ENCODE measurements around the gene CHMP6. TPM values are rescaled to one million over a fixed set of nuclear protein-coding genes. Genes with fewer than 3 reads are reported as not detected.

Gene CHMP6
- total RNA-seq, 1 experiment from 2014 or later, result 22.0 TPM

DNA sequence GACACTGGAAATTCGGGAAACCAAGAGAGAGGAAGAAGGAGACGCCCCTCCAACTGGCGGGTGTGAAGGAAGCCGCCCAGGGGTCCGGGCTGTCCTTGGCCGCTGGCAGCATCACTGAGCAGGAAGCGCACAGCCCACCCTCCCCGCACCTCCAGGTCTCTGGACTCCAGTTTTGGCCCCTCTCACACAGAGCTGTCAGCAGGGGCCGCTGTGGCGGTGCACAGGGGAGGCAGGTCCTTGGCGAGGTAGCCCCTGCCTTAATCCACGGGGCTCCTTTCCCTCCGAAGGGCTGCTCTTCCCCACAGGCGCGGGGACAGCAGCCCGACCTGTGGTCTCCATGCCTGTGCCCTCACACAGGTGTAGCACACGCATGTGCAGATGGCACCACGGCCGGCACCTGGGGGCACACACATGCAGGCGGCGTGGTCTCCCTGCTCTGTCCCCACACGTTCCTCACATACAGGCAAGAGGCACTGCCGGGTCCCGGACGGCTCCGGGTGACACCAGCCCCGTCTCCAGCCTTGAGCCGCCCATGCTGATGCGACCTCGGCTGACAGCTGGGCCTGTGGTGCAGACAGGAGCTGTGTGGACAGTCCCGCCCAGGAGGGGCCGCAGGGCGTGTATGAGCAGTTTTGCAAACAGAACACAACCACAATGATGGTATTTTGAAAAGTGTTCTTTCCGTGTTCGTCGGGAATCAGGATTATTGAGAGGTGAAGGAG, 26.6 kb upstream of the CHMP6 start (continued):
- TF ChIP-seq, protein P1, sequence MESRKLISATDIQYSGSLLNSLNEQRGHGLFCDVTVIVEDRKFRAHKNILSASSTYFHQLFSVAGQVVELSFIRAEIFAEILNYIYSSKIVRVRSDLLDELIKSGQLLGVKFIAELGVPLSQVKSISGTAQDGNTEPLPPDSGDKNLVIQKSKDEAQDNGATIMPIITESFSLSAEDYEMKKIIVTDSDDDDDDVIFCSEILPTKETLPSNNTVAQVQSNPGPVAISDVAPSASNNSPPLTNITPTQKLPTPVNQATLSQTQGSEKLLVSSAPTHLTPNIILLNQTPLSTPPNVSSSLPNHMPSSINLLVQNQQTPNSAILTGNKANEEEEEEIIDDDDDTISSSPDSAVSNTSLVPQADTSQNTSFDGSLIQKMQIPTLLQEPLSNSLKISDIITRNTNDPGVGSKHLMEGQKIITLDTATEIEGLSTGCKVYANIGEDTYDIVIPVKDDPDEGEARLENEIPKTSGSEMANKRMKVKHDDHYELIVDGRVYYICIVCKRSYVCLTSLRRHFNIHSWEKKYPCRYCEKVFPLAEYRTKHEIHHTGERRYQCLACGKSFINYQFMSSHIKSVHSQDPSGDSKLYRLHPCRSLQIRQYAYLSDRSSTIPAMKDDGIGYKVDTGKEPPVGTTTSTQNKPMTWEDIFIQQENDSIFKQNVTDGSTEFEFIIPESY (IDR thresholded peaks at IDR 0.05; ENCODE audit: extremely low read depth, insufficient replicate concordance, low read length), result no peak

DNA sequence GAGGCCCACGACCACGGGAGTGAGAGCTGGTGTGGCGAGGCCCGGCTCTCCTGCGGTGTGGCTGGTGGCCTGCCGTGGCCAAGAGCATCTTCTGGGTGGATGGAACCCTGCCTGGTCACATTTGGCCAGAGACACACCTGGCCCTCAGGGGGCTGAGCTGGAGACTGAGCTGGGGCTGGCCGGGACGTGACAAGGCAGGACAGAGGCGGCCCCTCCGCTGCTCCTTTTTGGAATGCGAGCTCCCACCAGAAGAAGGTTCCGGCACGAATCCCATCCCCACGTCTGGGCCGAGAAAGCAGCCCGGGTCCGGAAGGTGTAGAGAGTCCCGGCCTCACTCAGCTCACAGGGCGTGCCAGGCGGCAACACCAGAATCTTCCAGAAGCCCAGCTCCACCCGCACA, 26.0 kb upstream of the CHMP6 start:
- Histone ChIP-seq H3K9me2 (ENCODE audit: insufficient read depth) (no peaks in the 10 kb centered on the region), H2AFZ (ENCODE audit: low read depth, low read length, poor library complexity, severe bottlenecking) (no peak overlapping the region)

More for the DNA sequence above, 26.0 kb upstream of the CHMP6 start:
- ChIA-PET POLR2A (no interaction called here), RAD21 (ENCODE audit: low non-redundant PET in 1 of 2, low total read pairs in 2 of 2, uncharacterized antibody in 2 of 2, unreplicated experiment in 2 of 2) (no interaction called here), CTCF (no interaction called here)
- Histone ChIP-seq H3K27me3 (ENCODE audit: insufficient read depth, low read length) (no peaks in the 10 kb centered on the region), H3K27ac (ENCODE audit: low read depth, low read length) (no peak overlapping the region), H4K20me1 (ENCODE audit: insufficient read depth) (no peaks in the 10 kb centered on the region), H3K9me3 (ENCODE audit: control insufficient read depth in 1 of 2, insufficient read depth in 1 of 2, low read depth in 1 of 2, low read length in 2 of 2) (no peaks in the 10 kb centered on the region), H3K79me2 (ENCODE audit: insufficient read depth, low read length) (no peaks in the 10 kb centered on the region), H3K9ac (ENCODE audit: low read length) (no peak overlapping the region), H3K36me3 (ENCODE audit: control insufficient read depth in 1 of 2, insufficient read depth in 2 of 2, low read length in 2 of 2) (no peaks in the 10 kb centered on the region; a peak in 1 of 4 replicates), H3K4me2 (ENCODE audit: low read length) (no peak overlapping the region), H3K4me3 (replicated peaks in 1 of 2; ENCODE audit: low read depth in 1 of 2, low read length in 2 of 2) (no peak overlapping the region), H3K4me1 (ENCODE audit: control insufficient read depth in 1 of 2, insufficient read depth in 2 of 2, low read length in 2 of 2) (no peaks in the 10 kb centered on the region)
- BruUV-seq (replicated peaks), result no TSS peak
- intact Hi-C loops (cut with micrococcal nuclease), result no loop called here
- ATAC-seq, result no peak
- no peak for DNase-seq (ENCODE audit: low read depth, low spot score)
- TF ChIP-seq FOSL1 (IDR thresholded peaks at IDR 0.05; ENCODE audit: low read depth) (no peak), EZH2phosphoT487 (IDR thresholded peaks at IDR 0.05; ENCODE audit: borderline replicate concordance) (no peak), ELF1 (IDR thresholded peaks at IDR 0.05; ENCODE audit: borderline replicate concordance, low read depth) (no peak), EGR1 (IDR thresholded peaks at IDR 0.05; ENCODE audit: low read depth) (no peak), TCF7L2 (IDR thresholded peaks at IDR 0.05; ENCODE audit: borderline replicate concordance, extremely low read depth, insufficient read depth, insufficient read length) (no peak), POLR2A (IDR thresholded peaks at IDR 0.05; ENCODE audit: borderline replicate concordance, extremely low read depth, insufficient read depth, insufficient read length) (no peak), CEBPB (IDR thresholded peaks at IDR 0.05; ENCODE audit: low read depth) (no peak), SP1 (IDR thresholded peaks at IDR 0.05; ENCODE audit: low read depth) (no peak)
